NCI-H2081 (cell line): ENCODE results near the gene IFNA4.

Experiments
- DNase-seq, 2 experiments: peaks; one replicate each; lab custom pipeline; 2025; lab: John Stamatoyannopoulos, UW

Gene IFNA4

DNA sequence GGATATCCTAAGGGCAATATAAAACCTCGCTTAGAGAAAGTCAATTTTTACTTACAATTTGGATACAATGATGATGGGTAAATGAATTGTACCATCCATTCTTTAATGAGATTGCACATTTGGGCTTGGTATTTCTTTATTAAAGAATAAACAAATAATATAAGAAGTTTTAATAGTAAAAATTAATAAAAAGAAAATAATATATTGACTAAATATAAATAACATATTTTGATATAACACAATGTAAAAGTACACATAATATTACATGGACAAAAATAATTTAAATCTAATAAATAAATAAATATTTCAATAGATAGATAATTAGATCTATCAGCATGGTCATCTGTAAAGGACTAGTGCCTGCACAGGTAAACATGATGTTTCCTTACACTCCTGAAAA lies 21.9 kb downstream of the IFNA4 start:
- DNase-seq, result no peak

DNA sequence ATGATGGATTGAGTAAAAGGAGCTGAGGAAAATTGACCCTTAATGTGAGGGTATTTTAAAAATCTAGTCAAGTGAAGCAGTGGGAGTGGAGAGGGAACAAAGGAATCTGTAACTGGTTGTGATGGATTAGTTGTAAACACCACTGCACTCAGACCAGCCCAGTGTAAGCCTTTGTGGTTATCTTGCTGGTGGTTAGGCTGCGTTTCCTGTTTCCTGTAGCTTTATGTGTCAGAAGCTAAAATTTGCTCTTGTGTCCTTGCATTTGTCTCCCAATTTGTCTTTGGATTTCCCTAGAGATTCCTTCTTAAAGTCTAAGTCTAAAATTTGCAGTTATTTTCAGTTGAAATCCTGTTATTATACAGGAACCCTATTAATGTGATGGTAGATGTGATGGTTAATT lies 27.2 kb downstream of the IFNA4 start:
- peak in 1 of 2 experiments; percentile 18 for DNase-seq

DNA sequence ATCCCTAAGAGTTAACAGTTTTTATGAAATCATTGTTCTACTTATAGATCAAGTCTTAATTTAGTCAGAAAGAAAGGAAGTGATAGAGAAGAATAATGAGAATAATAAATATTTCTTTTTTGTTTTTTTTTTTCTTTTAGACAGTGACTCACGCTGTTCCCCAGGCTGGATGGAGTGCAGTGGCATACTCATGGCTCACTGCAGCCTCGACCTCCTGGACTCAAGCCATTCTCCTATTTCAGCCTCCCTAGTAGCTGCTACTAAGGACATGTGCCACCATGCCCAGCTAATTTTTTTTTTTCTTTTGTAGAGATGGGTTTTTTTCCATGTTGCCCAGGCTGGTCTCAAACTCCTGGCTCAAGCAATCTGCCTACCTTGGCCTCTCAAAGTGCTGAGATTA lies 31.9 kb downstream of the IFNA4 start:
- DNase-seq, result no peak

GRCh38 chr9:21154018-21154608 lies 33.3 kb downstream of the IFNA4 start:
- peak; percentile 14 to 52 for DNase-seq

DNA sequence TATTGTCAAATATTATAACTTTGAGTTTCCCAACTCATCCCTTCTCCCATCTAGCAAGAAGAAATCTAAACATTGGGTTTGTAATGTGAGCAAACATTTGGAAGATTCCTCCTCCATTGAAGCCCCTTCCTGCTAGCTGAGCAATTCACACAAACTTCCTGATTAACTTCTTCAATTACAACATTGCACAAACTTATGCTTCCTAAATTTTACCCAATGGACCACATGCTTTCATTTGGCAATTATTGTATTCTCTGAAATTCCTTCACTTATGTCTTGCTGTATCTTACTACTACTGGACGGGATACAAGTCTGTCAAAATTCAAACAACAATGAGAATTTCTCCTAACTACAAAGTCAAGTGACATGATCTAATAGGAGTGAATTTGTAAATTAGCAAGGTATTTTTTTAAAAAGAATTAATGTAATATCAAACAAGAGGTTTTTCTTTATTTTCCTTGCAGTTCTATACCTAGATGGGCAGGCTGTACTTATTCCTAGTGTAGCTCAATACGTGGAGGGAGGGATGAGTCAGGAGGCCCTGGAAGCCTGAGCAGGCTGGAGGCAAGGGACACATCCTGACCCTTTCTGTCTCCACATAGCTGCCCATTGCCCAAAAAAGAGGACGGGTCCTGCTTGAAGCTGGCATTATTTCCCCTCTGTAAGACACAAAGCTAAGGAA lies 33.9 kb downstream of the IFNA4 start:
- DNase-seq, result no peak

DNA sequence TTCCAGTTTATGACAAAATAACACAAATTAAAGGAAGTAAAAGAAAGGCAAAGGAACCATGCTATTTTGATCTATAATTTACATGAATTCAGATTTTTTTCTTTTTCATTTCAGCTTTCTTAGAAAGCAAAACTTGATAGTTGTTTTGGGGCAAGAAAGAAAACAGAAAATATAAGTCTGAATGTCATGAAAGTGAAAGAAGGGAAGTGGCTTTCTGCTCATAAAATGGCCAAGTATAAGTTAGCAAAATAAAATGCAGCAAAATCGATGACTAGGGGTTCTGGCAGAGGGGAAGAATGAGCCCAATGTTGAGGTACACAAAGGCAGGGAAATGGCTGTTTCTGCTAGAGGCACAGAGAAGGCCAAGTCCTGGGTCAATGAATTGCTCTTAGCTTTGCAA lies 42.8 kb downstream of the IFNA4 start:
- no peak for DNase-seq

- no peak for DNase-seq
Observed at GRCh38 chr9:21141427-21141882, 45.9 kb downstream of the IFNA4 start, which contains the start of gene IFNW1. Gene IFNW1, minus strand, starts transcription at chr9:21141832. Its CDS starts 262 bp downstream, at chr9:21141570.

DNA sequence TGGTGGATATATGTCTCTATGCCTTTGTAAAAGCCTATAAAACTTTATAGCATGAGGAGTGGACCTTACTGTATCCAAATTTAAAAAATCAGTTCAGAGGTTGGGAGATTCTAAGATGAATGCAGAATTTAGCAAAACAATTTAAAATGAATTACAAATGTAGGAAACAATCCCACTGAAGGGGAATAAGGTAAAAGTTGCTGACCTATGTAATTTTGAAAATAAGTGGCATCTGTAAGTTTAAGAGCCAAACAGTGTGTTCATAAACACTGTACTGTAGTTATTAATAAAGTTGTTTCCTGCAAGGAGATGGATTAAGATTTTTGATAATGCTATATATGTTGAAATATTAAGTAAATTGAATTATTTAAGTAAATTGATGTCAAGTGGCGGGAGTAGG lies 50.4 kb downstream of the IFNA4 start:
- DNase-seq, result no peak
